Astrocyte (in vitro differentiated cells and primary cell): ENCODE data around the gene DMKN. TPM values are rescaled to one million over a fixed set of nuclear protein-coding genes. Genes with fewer than 3 reads are reported as not detected.

Experiments
- DNase-seq: peaks from one replicate; pipeline ENCODE4 v3.0.0-alpha.2; 2010; ENCODE audit warnings: low read depth
- FAIRE-seq: peaks from 2 replicates; lab custom pipeline; 2011; peaks lifted over from hg19 to GRCh38; lab: Jason Lieb, UNC
- H2AFZ ChIP-seq: 2 replicates; pipeline ENCODE4 v1.6.0; 2012; ENCODE audit warnings: low read depth, low read length, inconsistent platforms
- H3K27ac ChIP-seq: 2 replicates; pipeline ENCODE4 v1.5.1; 2011; ENCODE audit warnings: low read depth, low read length, inconsistent platforms
- H3K27me3 ChIP-seq: 2 replicates; pipeline ENCODE4 v1.6.0; 2011; ENCODE audit warnings: low read length, inconsistent platforms; ENCODE audit not compliant: insufficient read depth
- H3K36me3 ChIP-seq: 2 replicates; pipeline ENCODE4 v1.5.1; 2011; ENCODE audit warnings: low read length, inconsistent platforms; ENCODE audit not compliant: insufficient read depth
- H3K4me1 ChIP-seq: 2 replicates; pipeline ENCODE4 v1.5.1; 2011; ENCODE audit warnings: low read length, inconsistent platforms; ENCODE audit not compliant: insufficient read depth
- H3K4me2 ChIP-seq: 2 replicates; pipeline ENCODE4 v1.6.0; 2012; ENCODE audit warnings: low read length, inconsistent platforms
- H3K4me3 ChIP-seq: 2 replicates; pipeline ENCODE4 v1.5.1; 2011; ENCODE audit warnings: low read depth, mild to moderate bottlenecking, low read length, inconsistent platforms; ENCODE audit not compliant: insufficient read depth
- H3K79me2 ChIP-seq: 2 replicates; pipeline ENCODE4 v1.6.0; 2012; ENCODE audit warnings: mild to moderate bottlenecking, low read length, inconsistent platforms; ENCODE audit not compliant: insufficient read depth
- H3K9ac ChIP-seq: 2 replicates; pipeline ENCODE4 v1.6.0; 2012; ENCODE audit warnings: mild to moderate bottlenecking, low read length, inconsistent platforms
- H3K9me3 ChIP-seq: 2 replicates; pipeline ENCODE4 v1.5.1; 2012; ENCODE audit warnings: low read depth, mild to moderate bottlenecking, low read length, inconsistent platforms; ENCODE audit not compliant: insufficient read depth
- H4K20me1 ChIP-seq: 2 replicates; pipeline ENCODE4 v1.6.0; 2012; ENCODE audit warnings: low read length, inconsistent platforms; ENCODE audit not compliant: insufficient read depth
- H3K27ac Mint-ChIP-seq: one replicate; pipeline ENCODE4 v1.8.0; 2021; ENCODE audit warnings: mild to moderate bottlenecking, mixed read lengths; ENCODE audit not compliant: unreplicated experiment
- H3K27me3 Mint-ChIP-seq: one replicate; pipeline ENCODE4 v1.8.0; 2021; ENCODE audit warnings: low read depth, mixed read lengths; ENCODE audit not compliant: unreplicated experiment
- H3K36me3 Mint-ChIP-seq: one replicate; pipeline ENCODE4 v1.8.0; 2021; ENCODE audit warnings: low read depth, mixed read lengths; ENCODE audit not compliant: unreplicated experiment
- H3K4me1 Mint-ChIP-seq: one replicate; pipeline ENCODE4 v1.8.0; 2021; ENCODE audit warnings: low read depth, mixed read lengths; ENCODE audit not compliant: unreplicated experiment
- H3K4me3 Mint-ChIP-seq: one replicate; pipeline ENCODE4 v1.8.0; 2021; ENCODE audit warnings: mild to moderate bottlenecking, moderate library complexity, mixed read lengths; ENCODE audit not compliant: unreplicated experiment
- H3K9me3 Mint-ChIP-seq: one replicate; pipeline ENCODE4 v1.8.0; 2021; ENCODE audit warnings: mild to moderate bottlenecking, mixed read lengths; ENCODE audit not compliant: unreplicated experiment
- EZH2 ChIP-seq: IDR thresholded peaks from 2 replicates; pipeline ENCODE4 v1.6.1; 2012; ENCODE audit warnings: mild to moderate bottlenecking, low read length, inconsistent platforms; ENCODE audit not compliant: insufficient read depth
- total RNA-seq: library from RNA; stranded (reverse); gene quantifications from 2 replicates; pipeline ENCODE4 v1.2.1, GENCODE V29; 2021
- TF ChIP-seq, protein P1 (sequence below): IDR thresholded peaks from 2 replicates; pipeline ENCODE4 v1.5.1; 2011; ENCODE audit warnings: low read depth, mild to moderate bottlenecking, inconsistent platforms, low read length, moderate library complexity; ENCODE audit not compliant: insufficient read depth

DMKN gene
- total RNA-seq, 1 donor from 2014 or later: 56.9 TPM

DNA sequence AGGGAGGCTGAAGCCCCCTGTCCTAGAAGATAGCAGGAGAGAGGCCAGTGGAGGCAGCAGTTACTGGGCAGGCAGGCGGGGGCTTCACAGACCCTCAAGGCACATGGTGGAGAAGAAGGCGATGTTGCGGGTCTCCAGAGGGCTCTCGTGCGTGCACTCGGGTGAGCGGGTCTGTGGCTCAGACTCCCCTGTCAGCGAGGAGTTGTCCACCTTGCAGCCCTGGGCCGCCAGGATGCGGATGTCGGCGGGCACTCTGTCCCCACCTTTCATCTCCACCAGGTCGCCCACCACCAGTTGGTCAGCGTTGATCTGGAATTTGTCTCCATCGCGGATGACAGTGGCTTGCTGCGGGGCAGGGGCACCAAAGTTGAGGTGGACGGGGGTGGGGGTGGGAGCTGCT, 46.8 kb upstream of the DMKN start:
- DNase-seq (no peak), FAIRE-seq (no peak)
- Histone ChIP-seq H3K9ac (no peak overlapping the region), H3K4me1 (peaks cover 2% of the 10 kb centered on the region), H4K20me1 (no peaks in the 10 kb centered on the region), H3K27me3 (peaks cover 12% of the 10 kb centered on the region), H3K36me3 (no peaks in the 10 kb centered on the region), H3K4me3 (no peak overlapping the region), H3K27ac (no peak overlapping the region), H3K4me2 (no peak overlapping the region), H2AFZ (no peak overlapping the region), H3K9me3 (no peaks in the 10 kb centered on the region), H3K79me2 (no peaks in the 10 kb centered on the region)
- TF ChIP-seq, protein P1, sequence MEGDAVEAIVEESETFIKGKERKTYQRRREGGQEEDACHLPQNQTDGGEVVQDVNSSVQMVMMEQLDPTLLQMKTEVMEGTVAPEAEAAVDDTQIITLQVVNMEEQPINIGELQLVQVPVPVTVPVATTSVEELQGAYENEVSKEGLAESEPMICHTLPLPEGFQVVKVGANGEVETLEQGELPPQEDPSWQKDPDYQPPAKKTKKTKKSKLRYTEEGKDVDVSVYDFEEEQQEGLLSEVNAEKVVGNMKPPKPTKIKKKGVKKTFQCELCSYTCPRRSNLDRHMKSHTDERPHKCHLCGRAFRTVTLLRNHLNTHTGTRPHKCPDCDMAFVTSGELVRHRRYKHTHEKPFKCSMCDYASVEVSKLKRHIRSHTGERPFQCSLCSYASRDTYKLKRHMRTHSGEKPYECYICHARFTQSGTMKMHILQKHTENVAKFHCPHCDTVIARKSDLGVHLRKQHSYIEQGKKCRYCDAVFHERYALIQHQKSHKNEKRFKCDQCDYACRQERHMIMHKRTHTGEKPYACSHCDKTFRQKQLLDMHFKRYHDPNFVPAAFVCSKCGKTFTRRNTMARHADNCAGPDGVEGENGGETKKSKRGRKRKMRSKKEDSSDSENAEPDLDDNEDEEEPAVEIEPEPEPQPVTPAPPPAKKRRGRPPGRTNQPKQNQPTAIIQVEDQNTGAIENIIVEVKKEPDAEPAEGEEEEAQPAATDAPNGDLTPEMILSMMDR: no peak
- TF ChIP-seq EZH2: no peak
- Mint-ChIP-seq H3K36me3 (no peaks in the 10 kb centered on the region), H3K4me3 (no peak overlapping the region), H3K4me1 (no peaks in the 10 kb centered on the region), H3K27ac (no peak overlapping the region), H3K27me3 (peaks cover 62% of the 10 kb centered on the region), H3K9me3 (no peaks in the 10 kb centered on the region)

DNA sequence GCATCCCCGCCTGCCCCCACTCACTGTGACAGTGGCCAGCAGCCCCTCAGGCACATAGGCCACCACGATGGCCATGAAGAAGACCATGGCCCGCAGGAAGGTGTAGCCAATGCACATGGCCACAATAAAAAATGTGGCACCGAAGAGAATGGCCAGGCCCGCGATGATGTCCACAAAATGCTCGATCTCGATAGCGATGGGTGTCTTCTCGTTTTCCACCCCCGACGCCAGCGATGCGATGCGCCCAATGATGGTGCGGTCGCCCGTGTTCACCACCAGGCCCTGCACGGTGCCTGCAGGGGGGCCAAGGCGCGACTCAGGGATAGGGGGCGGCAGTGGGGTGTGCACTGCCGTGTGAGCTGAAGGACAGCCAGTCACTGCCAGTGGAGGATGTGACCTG, 46.3 kb upstream of the DMKN start:
- Mint-ChIP-seq H3K9me3 (no peaks in the 10 kb centered on the region), H3K27me3 (peaks cover 64% of the 10 kb centered on the region), H3K4me1 (no peaks in the 10 kb centered on the region), H3K4me3 (no peak overlapping the region), H3K27ac (no peak overlapping the region), H3K36me3 (no peaks in the 10 kb centered on the region)
- FAIRE-seq (no peak), DNase-seq (no peak)
- Histone ChIP-seq H3K27ac (no peak overlapping the region), H3K27me3 (peaks cover 12% of the 10 kb centered on the region), H3K4me1 (peaks cover 2% of the 10 kb centered on the region), H3K4me2 (no peak overlapping the region), H3K36me3 (no peaks in the 10 kb centered on the region), H4K20me1 (no peaks in the 10 kb centered on the region), H2AFZ (no peak overlapping the region), H3K9me3 (no peaks in the 10 kb centered on the region), H3K9ac (no peak overlapping the region), H3K79me2 (no peaks in the 10 kb centered on the region), H3K4me3 (no peak overlapping the region)
- TF ChIP-seq, protein P1: no peak
- TF ChIP-seq EZH2: no peak

DNA sequence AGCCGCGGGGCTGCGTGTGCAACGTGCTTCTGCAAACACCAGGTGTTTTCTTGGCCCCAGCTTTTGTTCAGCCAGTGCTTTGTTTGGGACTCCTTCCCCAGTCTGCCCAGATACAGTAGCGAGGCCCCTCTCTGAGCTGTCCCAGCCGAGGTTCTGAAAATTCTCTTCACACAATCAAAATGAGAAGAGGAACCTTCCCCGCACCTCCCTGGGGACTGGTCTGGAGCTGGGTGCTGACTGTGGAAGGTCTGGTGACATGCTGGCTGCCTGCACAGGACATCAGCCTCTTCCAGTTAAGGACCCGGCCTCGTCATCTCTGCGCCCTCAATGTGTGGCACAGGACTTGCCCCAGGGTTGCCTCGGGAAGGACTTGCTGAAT, 45.8 kb upstream of the DMKN start:
- Histone ChIP-seq H2AFZ (no peak overlapping the region), H3K36me3 (no peaks in the 10 kb centered on the region), H3K9ac (no peak overlapping the region), H3K9me3 (no peaks in the 10 kb centered on the region), H3K4me3 (no peak overlapping the region), H3K27me3 (peaks cover 12% of the 10 kb centered on the region), H3K79me2 (no peaks in the 10 kb centered on the region), H3K4me1 (peaks cover 2% of the 10 kb centered on the region), H3K27ac (no peak overlapping the region), H4K20me1 (no peaks in the 10 kb centered on the region), H3K4me2 (no peak overlapping the region)
- DNase-seq (no peak), FAIRE-seq (no peak)
- Mint-ChIP-seq H3K27ac (no peak overlapping the region), H3K27me3 (peaks cover 69% of the 10 kb centered on the region), H3K36me3 (no peaks in the 10 kb centered on the region), H3K4me3 (peak overlapping the region; percentile 67), H3K9me3 (no peaks in the 10 kb centered on the region), H3K4me1 (no peaks in the 10 kb centered on the region)
- TF ChIP-seq, protein P1: no peak
- no peak for TF ChIP-seq EZH2
